AG04449 (cell line): ENCODE measurements around the gene IRF9.

Source experiments
- CTCF ChIA-PET: fragments of 350-600 bp; formaldehyde crosslinking; extraction: SDS; loops from one replicate; lab custom pipeline; 2021; ENCODE audit warnings: antibody characterized with exemption; lab: Yijun Ruan, JAX
- POLR2A ChIA-PET: fragments of 400-600, 350-600 bp; formaldehyde crosslinking; extraction: SDS; loops from one replicate; lab custom pipeline; 2020; ENCODE audit warnings: antibody characterized with exemption, inconsistent platforms; lab: Yijun Ruan, JAX
- DNase-seq: peaks from one replicate; pipeline ENCODE4 v3.0.0-alpha.2; 2010; ENCODE audit warnings: low read depth, low spot score
- H3K4me3 ChIP-seq: 2 replicates; pipeline ENCODE4 v1.5.1; 2011; ENCODE audit warnings: low read depth, mild to moderate bottlenecking, control low read depth, low read length
- TF ChIP-seq, protein P1 (sequence below): IDR thresholded peaks from one replicate; pipeline ENCODE4 v1.5.1; 2011; ENCODE audit warnings: mild to moderate bottlenecking, moderate library complexity, low read length, control low read depth, inconsistent platforms; ENCODE audit not compliant: insufficient read depth; ENCODE audit errors: missing control alignments

IRF9 gene

DNA sequence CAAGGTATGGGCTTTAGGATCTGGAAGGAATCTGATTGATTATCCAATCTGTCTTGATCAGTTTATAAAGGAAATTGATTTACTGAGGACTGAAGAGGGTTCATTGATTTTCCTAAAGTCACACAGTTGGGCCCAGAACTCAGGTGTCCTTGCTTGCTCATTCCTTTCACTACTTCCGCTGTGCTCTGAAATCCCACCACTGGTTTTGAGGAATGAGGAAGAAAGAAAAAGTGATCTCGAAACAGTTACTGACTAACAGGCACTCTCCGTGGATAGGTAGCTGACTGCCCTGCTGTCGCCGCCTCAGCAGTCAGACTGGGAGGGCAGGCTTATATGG is 30.7 kb upstream of the IRF9 start, which contains the start of gene FITM1:
Gene FITM1, plus strand, starts transcription at position 280 of the 337 bp plus-strand sequence. CDS start 905 bp downstream, outside the sequence.
- ChIA-PET CTCF (no interaction called here), POLR2A (no interaction called here)
- TF ChIP-seq, protein P1, sequence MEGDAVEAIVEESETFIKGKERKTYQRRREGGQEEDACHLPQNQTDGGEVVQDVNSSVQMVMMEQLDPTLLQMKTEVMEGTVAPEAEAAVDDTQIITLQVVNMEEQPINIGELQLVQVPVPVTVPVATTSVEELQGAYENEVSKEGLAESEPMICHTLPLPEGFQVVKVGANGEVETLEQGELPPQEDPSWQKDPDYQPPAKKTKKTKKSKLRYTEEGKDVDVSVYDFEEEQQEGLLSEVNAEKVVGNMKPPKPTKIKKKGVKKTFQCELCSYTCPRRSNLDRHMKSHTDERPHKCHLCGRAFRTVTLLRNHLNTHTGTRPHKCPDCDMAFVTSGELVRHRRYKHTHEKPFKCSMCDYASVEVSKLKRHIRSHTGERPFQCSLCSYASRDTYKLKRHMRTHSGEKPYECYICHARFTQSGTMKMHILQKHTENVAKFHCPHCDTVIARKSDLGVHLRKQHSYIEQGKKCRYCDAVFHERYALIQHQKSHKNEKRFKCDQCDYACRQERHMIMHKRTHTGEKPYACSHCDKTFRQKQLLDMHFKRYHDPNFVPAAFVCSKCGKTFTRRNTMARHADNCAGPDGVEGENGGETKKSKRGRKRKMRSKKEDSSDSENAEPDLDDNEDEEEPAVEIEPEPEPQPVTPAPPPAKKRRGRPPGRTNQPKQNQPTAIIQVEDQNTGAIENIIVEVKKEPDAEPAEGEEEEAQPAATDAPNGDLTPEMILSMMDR: no peak
- no peak for DNase-seq
- H3K4me3 ChIP-seq: no peak within 1 kb of the TSS

DNA sequence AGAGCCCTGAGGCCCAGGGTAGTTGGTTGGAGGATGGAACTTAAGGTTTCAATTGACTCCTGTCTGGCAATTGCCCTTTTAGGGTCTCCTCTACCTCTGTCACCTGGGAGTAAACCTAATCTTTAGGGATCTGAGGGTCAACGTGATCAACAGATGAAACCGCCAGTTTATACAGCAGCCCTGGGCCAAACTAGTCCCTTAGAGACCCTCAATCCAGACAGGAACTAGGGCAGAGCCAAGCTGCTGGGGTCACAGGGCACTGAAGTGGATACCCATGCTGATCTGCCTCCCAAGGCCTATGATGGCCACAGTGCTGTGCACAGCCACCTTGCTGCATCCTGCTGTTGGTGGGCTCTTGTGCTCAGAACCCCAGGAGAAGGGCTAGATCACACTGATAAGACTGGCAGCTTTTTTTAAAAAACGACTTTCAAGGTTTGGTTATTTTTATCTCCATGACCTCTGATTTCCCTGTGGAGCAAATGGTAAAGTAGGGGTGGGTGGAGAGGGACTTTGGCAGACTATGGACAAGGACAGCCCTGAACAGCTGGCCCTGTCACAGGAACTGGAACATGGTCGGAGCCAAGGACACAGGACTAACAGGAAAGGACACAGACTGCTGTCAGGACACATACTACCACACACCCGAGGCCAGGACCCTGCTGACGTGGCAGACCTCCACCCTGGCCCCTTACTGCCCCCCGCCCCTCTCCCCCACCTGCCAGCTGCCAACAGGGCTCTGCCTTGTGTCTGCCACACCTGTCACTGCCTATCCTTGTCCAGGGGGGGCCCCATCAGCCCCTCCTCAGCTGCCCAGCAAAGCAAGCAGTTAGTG is 30.1 kb upstream of the IRF9 start:
- CTCF ChIA-PET: interaction anchor here (0.9 to 1.6 kb wide), 2 partner anchors 15 to 41 kb away, joined by 3 read pairs; no protein-coding TSS in a partner anchor
- POLR2A ChIA-PET: no interaction called here
- TF ChIP-seq, protein P1: no peak
- DNase-seq: no peak
- no peak overlapping the region for H3K4me3 ChIP-seq

DNA sequence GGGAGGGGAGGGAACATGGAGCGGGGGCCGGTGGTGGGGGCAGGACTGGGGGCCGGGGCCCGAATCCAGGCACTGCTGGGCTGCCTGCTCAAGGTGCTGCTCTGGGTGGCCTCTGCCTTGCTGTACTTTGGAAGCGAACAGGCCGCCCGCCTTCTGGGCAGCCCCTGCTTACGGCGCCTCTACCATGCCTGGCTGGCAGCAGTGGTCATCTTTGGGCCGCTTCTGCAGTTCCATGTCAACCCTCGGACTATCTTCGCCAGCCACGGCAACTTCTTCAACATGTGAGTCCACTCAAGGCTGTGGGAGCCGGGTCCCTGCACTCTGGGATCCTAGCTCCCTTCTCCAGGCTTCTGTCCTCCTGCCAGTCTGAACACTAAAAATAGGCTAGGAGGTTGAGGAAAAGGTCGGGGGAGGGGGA is 29.5 kb upstream of the IRF9 start:
- TF ChIP-seq, protein P1: no peak
- no peak overlapping the region for H3K4me3 ChIP-seq
- POLR2A ChIA-PET: no interaction called here
- CTCF ChIA-PET: interaction anchor here (0.9 to 1.6 kb wide), 2 partner anchors 15 to 41 kb away, joined by 3 read pairs; no protein-coding TSS in a partner anchor
- DNase-seq: no peak

- ChIA-PET CTCF (interaction anchor here (0.9 to 1.6 kb wide), 2 partner anchors 16 to 42 kb away, joined by 3 read pairs; no protein-coding TSS in a partner anchor), POLR2A (no interaction called here)
- TF ChIP-seq, protein P1: no peak
- H3K4me3 ChIP-seq: no peak overlapping the region
- DNase-seq: no peak
Measured at GRCh38 chr14:24132061-24132685, 28.9 kb upstream of the IRF9 start.

DNA sequence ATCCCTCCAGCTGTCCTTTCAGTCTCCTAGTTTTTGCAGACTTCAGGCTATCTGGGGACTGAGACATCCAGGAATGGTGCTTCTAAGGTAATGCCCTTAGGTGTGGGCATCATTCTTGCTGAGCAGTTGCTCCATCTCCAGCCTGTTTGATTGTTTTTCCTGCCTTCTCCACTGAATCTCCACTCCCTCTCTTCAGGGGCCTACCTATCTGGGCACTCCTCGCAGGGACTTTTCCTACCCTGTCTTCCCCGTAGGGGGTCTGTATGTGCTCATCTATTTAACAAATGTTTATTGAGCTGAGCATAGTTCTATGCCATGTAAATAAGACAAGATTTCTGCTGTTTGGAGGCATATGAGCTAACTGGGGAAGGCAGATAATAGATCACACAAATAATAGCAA is 28.1 kb upstream of the IRF9 start:
- POLR2A ChIA-PET: no interaction called here
- DNase-seq: no peak
- no peak overlapping the region for H3K4me3 ChIP-seq
- TF ChIP-seq, protein P1: no peak
- CTCF ChIA-PET: interaction anchor here (0.8 to 2.0 kb wide), 4 partner anchors 13 to 28 kb away, joined by 3 to 8 read pairs (median 6); partner anchors contain the start of genes IRF9, NRL and PSME2

- ChIA-PET CTCF (interaction anchor here (0.8 to 2.0 kb wide), 6 partner anchors 13 to 75 kb away, joined by 3 to 8 read pairs (median 4); partner anchors contain the start of genes IRF9, NRL and PSME2), POLR2A (no interaction called here)
- TF ChIP-seq, protein P1: no peak
- no peak overlapping the region for H3K4me3 ChIP-seq
- no peak for DNase-seq
Measured at GRCh38 chr14:24133735-24134134, 27.3 kb upstream of the IRF9 start.
